Neural progenitor cell (in vitro differentiated cells): ENCODE measurements around the gene EGLN1. TPM values are rescaled to one million over a fixed set of nuclear protein-coding genes. Genes with fewer than 3 reads are reported as not detected.

Experiments
- DNase-seq: peaks from one replicate; pipeline ENCODE4 v3.0.0-alpha.2; 2016; ENCODE audit warnings: low spot score
- H2AFZ ChIP-seq: fragments of 200-600 bp; sonication (generic); replicated peaks from 2 replicates; pipeline ENCODE4 v1.6.1; 2016; ENCODE audit warnings: antibody characterized with exemption
- H3F3A ChIP-seq: fragments of 200-600 bp; sonication (generic); 2 replicates; pipeline ENCODE4 v1.6.1; 2016; ENCODE audit warnings: antibody characterized with exemption, low read depth
- H3K27ac ChIP-seq: fragments of 200-600 bp; sonication (generic); 2 replicates; pipeline ENCODE4 v1.5.1; 2016; ENCODE audit warnings: mild to moderate bottlenecking
- H3K27me3 ChIP-seq: fragments of 200-600 bp; sonication (generic); 2 replicates; pipeline ENCODE4 v1.6.1; 2016; ENCODE audit warnings: mild to moderate bottlenecking, moderate library complexity
- H3K36me3 ChIP-seq: fragments of 200-600 bp; sonication (generic); 2 replicates; pipeline ENCODE4 v1.5.1; 2016
- H3K4me1 ChIP-seq: fragments of 200-600 bp; sonication (generic); 2 replicates; pipeline ENCODE4 v1.6.1; 2016; ENCODE audit warnings: mixed run types
- H3K4me2 ChIP-seq: fragments of 200-600 bp; sonication (generic); 2 replicates; pipeline ENCODE4 v1.6.1; 2016
- H3K4me3 ChIP-seq: fragments of 200-600 bp; sonication (generic); 2 replicates; pipeline ENCODE4 v1.5.1; 2016
- H3K79me2 ChIP-seq: fragments of 200-600 bp; sonication (generic); 2 replicates; pipeline ENCODE4 v1.6.1; 2016; ENCODE audit warnings: low read depth
- H3K9ac ChIP-seq: fragments of 200-600 bp; sonication (generic); 2 replicates; pipeline ENCODE4 v1.6.1; 2016
- H3K9me3 ChIP-seq: fragments of 200-600 bp; sonication (generic); 2 replicates; pipeline ENCODE4 v1.5.1; 2016; ENCODE audit warnings: low read depth
- H4K20me1 ChIP-seq: fragments of 200-600 bp; sonication (generic); 2 replicates; pipeline ENCODE4 v1.6.1; 2016; ENCODE audit warnings: low read depth
- H3K27ac Mint-ChIP-seq: 3 replicates; pipeline ENCODE4 v1.8.0; 2021; ENCODE audit warnings: mixed read lengths
- H3K27me3 Mint-ChIP-seq: 2 replicates; pipeline ENCODE4 v1.8.0; 2022; ENCODE audit warnings: low read depth, mild to moderate bottlenecking, inconsistent platforms, moderate library complexity, mixed read lengths; ENCODE audit not compliant: insufficient read depth
- H3K36me3 Mint-ChIP-seq: 3 replicates; pipeline ENCODE4 v1.8.0; 2021; ENCODE audit warnings: mixed read lengths
- H3K4me1 Mint-ChIP-seq: 3 replicates; pipeline ENCODE4 v1.8.0; 2021; ENCODE audit warnings: mixed read lengths
- H3K4me3 Mint-ChIP-seq: 3 replicates; pipeline ENCODE4 v1.8.0; 2021; ENCODE audit warnings: mild to moderate bottlenecking, moderate library complexity, mixed read lengths
- H3K9me3 Mint-ChIP-seq: 3 replicates; pipeline ENCODE4 v1.8.0; 2020; ENCODE audit warnings: mixed read lengths
- EZH2 ChIP-seq: fragments of 200-600 bp; sonication (generic); IDR thresholded peaks from 2 replicates; pipeline ENCODE4 v1.6.1; 2017; ENCODE audit warnings: antibody characterized with exemption, mild to moderate bottlenecking, moderate library complexity
- EZH2phosphoT487 ChIP-seq: fragments of 200-600 bp; sonication (generic); IDR thresholded peaks from 2 replicates; pipeline ENCODE4 v1.6.1; 2017; ENCODE audit warnings: antibody characterized with exemption
- total RNA-seq: library from RNA; depleted of rRNA; stranded (reverse); fragments of >200 nt; gene quantifications from 2 replicates; pipeline ENCODE4 v1.2.3, GENCODE V29; 2015; ENCODE audit warnings: low replicate concordance
- TF ChIP-seq, protein P1 (sequence below): fragments of 200-600 bp; sonication (generic); IDR thresholded peaks from 2 replicates; pipeline ENCODE4 v1.5.1; 2017; ENCODE audit warnings: antibody characterized with exemption, mild to moderate bottlenecking

The EGLN1 gene
- total RNA-seq, 1 donor from 2014 or later: 30.3 TPM

GRCh38 chr1:231359113-231359512 is 63.0 kb downstream of the EGLN1 start:
- Histone ChIP-seq H2AFZ (no peak overlapping the region), H3K27me3 (no peaks in the 10 kb centered on the region), H3K4me2 (no peak overlapping the region), H4K20me1 (no peaks in the 10 kb centered on the region), H3K27ac (no peak overlapping the region), H3K4me1 (no peaks in the 10 kb centered on the region), H3F3A (peaks cover 5% of the 10 kb centered on the region), H3K36me3 (no peaks in the 10 kb centered on the region), H3K4me3 (no peak overlapping the region), H3K9me3 (no peaks in the 10 kb centered on the region), H3K79me2 (no peaks in the 10 kb centered on the region), H3K9ac (no peak overlapping the region)
- Mint-ChIP-seq H3K27ac (no peak overlapping the region), H3K4me1 (no peaks in the 10 kb centered on the region), H3K4me3 (no peak overlapping the region), H3K9me3 (no peaks in the 10 kb centered on the region), H3K27me3 (no peaks in the 10 kb centered on the region), H3K36me3 (peaks cover 13% of the 10 kb centered on the region)
- TF ChIP-seq EZH2 (no peak), EZH2phosphoT487 (no peak)
- TF ChIP-seq, protein P1, sequence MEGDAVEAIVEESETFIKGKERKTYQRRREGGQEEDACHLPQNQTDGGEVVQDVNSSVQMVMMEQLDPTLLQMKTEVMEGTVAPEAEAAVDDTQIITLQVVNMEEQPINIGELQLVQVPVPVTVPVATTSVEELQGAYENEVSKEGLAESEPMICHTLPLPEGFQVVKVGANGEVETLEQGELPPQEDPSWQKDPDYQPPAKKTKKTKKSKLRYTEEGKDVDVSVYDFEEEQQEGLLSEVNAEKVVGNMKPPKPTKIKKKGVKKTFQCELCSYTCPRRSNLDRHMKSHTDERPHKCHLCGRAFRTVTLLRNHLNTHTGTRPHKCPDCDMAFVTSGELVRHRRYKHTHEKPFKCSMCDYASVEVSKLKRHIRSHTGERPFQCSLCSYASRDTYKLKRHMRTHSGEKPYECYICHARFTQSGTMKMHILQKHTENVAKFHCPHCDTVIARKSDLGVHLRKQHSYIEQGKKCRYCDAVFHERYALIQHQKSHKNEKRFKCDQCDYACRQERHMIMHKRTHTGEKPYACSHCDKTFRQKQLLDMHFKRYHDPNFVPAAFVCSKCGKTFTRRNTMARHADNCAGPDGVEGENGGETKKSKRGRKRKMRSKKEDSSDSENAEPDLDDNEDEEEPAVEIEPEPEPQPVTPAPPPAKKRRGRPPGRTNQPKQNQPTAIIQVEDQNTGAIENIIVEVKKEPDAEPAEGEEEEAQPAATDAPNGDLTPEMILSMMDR: no peak
- no peak for DNase-seq

GRCh38 chr1:231357831-231358354 is 64.2 kb downstream of the EGLN1 start:
- Histone ChIP-seq H3K4me2 (no peak overlapping the region), H3K4me1 (no peaks in the 10 kb centered on the region), H3K27me3 (no peaks in the 10 kb centered on the region), H3K27ac (no peak overlapping the region), H3F3A (peaks cover 5% of the 10 kb centered on the region), H2AFZ (no peak overlapping the region), H3K79me2 (no peaks in the 10 kb centered on the region), H3K36me3 (no peaks in the 10 kb centered on the region), H3K9me3 (no peaks in the 10 kb centered on the region), H3K4me3 (no peak overlapping the region), H3K9ac (no peak overlapping the region), H4K20me1 (no peaks in the 10 kb centered on the region)
- Mint-ChIP-seq H3K9me3 (no peaks in the 10 kb centered on the region), H3K4me3 (no peak overlapping the region), H3K27me3 (no peaks in the 10 kb centered on the region), H3K27ac (no peak overlapping the region), H3K36me3 (peaks cover 13% of the 10 kb centered on the region), H3K4me1 (no peaks in the 10 kb centered on the region)
- DNase-seq: peak; percentile 73
- TF ChIP-seq EZH2phosphoT487: no peak
- TF ChIP-seq, protein P1: peak; percentile 86

DNA sequence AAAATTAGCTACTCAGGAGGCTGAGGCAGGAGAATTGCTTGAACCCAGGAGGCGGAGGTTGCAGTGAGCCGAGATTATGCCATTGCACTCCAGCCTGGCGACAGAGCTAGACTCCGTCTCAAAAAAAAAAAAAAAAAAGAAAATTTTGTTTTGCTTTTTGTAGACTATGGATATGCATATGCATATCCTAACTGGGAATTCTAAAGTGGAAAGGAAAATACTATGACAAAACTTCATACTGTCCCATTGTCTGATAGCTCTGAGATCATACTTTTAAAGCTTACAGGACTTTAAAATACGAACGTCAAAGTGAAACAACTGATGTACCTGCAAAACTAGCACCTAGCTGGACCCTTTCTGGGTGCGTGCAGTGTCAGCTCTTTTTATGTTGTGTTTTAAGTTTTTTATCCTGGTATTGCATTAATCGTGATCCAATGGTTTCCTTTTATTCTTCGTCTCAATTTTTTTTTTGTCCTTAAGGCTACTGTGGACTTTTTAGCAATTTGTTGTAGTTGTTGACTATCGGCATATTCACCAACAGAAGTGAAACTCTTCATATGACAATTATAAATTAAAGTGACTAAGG is 64.8 kb downstream of the EGLN1 start:
- no peak for DNase-seq
- Histone ChIP-seq H2AFZ (no peak overlapping the region), H3K4me3 (no peak overlapping the region), H3K4me1 (no peaks in the 10 kb centered on the region), H3K9ac (no peak overlapping the region), H3K27me3 (no peaks in the 10 kb centered on the region), H3K27ac (no peak overlapping the region), H3K4me2 (no peak overlapping the region), H3F3A (peaks cover 5% of the 10 kb centered on the region), H3K9me3 (no peaks in the 10 kb centered on the region), H3K36me3 (no peaks in the 10 kb centered on the region), H3K79me2 (no peaks in the 10 kb centered on the region), H4K20me1 (no peaks in the 10 kb centered on the region)
- no peak for TF ChIP-seq EZH2phosphoT487
- TF ChIP-seq, protein P1: no peak
- no peak for TF ChIP-seq EZH2
- Mint-ChIP-seq H3K9me3 (no peaks in the 10 kb centered on the region), H3K4me1 (no peaks in the 10 kb centered on the region), H3K27ac (no peak overlapping the region), H3K4me3 (no peak overlapping the region), H3K27me3 (no peaks in the 10 kb centered on the region), H3K36me3 (peaks cover 14% of the 10 kb centered on the region)
